Measurements from ENCODE around the gene MUC5B.
"Not testable (repeated sequence)": the region's sequence is repeated elsewhere in the genome, so short reads cannot be mapped to it uniquely, and the experiment has no call there.

Gene MUC5B

DNA sequence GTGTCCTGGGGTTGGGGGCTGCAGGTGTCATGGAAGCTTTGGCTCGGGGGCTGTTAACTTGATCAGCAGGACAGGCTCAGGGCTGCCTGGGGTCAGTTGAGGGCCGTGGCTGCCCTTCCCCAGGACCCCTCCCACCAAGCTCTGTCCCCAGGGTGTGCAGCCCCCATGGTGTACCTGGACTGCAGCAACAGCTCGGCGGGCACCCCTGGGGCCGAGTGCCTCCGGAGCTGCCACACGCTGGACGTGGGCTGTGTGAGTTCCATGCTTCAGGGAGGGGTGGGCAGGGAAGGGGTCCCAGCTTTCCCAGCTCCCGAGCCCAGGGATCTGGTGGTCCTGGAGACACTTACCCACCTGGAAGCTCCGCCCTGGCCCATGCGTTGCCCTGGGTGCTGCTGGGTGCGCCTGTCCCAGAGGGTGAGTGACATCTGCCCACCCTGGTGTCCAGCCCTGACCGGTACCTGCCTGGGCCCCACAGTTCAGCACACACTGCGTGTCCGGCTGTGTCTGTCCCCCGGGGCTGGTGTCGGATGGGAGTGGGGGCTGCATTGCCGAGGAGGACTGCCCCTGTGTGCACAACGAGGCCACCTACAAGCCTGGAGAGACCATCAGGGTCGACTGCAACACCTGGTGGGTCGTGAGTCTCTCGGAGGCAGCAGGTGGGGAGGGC is 11.3 kb downstream of the MUC5B start:
- no peak for DNase-seq

- DNase-seq = no peak
Measured at GRCh38 chr11:1234771-1235305, 12.0 kb downstream of the MUC5B start.

- DNase-seq = no peak
Measured at GRCh38 chr11:1235306-1235900, 12.5 kb downstream of the MUC5B start.

GRCh38 chr11:1235901-1236315 is 13.0 kb downstream of the MUC5B start:
- DNase-seq = no peak

DNA sequence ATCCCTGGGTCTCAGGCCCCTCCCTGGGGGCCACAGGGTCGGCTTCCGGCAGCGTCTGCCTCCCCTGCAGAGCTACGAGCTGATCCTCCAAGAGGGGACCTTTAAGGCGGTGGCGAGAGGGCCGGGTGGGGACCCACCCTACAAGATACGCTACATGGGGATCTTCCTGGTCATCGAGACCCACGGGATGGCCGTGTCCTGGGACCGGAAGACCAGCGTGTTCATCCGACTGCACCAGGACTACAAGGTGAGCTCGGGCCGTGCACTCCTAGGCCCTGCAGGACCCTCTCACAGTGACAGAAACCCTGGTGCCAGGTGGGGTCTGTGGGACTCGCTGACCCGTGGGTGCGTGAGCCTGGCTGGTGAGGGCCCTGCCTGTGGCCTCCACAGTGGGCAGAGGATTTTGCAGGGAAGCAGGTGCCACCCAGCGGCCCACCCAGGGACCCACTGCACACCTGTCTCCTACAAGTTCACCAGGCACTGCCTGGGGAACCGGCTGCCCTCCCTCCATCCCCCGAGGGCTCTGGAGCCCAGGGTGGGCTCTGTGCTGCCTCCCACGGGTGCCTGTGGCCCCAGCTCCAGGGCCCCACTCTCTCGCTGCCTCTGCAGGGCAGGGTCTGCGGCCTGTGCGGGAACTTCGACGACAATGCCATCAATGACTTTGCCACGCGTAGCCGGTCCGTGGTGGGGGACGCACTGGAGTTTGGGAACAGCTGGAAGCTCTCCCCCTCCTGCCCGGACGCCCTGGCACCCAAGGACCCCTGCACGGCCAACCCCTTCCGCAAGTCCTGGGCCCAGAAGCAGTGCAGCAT is 13.7 kb downstream of the MUC5B start:
- no peak for DNase-seq

DNA sequence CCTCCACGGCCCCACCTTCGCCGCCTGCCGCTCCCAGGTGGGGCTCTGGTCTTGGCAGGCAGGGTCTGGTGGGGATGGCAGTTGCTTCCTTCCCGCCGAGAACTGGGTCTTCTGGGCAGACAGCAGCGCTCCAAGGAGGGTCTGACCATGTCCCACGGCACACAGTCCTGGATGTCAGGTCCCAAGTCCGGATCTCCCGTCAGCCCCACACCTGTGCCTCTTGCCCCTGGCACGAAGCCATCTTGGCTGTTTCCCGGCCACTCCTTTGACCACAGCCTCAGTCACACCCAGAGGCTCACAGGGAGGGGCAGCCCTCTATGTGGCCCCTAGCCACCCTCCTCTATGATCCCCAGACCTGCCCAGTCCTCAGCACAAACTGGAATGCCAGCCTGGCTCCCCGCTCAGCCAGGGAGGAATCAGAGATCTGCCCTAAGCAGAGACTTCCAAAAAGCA is 14.3 kb downstream of the MUC5B start:
- DNase-seq = no peak

DNA sequence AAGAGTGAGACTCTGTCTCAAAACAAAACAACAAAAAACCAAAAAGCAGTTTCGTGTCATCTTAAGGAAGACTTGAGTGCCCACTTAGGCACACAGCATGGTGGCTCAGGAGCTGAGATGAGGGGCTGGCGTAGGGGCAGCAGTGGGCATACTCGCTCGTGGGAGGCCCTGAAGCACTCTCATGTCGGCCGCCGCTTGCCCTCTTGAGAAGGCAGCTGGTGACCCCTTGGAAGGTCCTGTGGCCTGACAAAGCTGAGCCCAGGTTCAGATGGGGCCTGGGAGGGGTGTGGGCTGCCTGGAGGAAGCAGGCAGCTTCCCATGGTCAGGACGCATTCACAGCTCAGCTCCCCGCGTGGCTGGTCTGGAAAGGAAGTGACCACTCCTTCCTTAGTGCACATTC is 15.0 kb downstream of the MUC5B start:
- no peak for DNase-seq

DNA sequence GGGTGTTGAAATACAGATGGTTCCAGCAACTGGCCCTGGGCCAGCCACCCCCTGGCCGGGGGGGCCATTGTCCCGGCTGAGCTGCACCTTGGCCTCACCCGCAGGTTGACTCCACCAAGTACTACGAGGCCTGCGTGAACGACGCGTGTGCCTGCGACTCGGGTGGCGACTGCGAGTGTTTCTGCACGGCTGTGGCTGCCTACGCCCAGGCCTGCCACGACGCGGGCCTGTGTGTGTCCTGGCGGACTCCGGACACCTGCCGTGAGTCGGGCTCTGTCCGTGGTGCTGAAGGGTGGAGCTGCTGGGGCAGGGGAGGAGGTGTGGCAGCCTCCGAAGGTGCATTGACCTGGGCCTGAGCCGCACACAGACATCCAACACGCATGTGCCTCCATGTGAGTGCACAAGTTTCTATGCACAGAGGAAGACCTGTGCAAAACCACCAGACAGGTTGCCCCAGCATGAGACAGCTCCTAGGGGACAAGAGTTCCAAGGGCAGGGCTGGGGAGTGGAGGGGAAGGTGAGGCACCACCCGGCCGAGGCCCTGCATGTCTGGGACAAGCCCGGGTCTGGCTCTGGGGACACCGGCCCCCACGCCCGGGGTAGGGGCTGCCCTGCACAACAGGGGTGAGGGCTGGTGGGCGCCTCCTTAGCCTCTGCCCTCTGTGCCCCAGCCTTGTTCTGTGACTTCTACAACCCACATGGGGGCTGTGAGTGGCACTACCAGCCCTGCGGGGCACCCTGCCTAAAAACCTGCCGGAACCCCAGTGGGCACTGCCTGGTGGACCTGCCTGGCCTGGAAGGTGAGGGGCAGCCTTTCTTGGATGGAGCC is 16.1 kb downstream of the MUC5B start:
- DNase-seq = no peak

- no peak for DNase-seq
Measured at GRCh38 chr11:1239596-1240205, 16.8 kb downstream of the MUC5B start.

GRCh38 chr11:1240771-1241170 is 17.9 kb downstream of the MUC5B start:
- DNase-seq = no peak

DNA sequence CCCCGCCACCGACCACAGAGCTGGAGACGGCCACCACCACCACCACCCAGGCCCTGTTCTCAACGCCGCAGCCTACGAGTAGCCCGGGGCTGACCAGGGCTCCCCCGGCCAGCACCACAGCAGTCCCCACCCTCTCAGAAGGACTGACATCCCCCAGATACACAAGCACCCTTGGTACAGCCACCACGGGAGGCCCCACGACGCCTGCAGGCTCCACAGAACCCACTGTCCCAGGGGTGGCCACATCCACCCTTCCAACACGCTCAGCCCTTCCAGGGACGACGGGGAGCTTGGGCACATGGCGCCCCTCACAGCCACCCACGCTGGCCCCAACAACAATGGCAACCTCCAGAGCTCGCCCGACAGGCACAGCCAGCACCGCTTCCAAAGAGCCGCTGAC is 18.8 kb downstream of the MUC5B start:
- DNase-seq = no peak

DNA sequence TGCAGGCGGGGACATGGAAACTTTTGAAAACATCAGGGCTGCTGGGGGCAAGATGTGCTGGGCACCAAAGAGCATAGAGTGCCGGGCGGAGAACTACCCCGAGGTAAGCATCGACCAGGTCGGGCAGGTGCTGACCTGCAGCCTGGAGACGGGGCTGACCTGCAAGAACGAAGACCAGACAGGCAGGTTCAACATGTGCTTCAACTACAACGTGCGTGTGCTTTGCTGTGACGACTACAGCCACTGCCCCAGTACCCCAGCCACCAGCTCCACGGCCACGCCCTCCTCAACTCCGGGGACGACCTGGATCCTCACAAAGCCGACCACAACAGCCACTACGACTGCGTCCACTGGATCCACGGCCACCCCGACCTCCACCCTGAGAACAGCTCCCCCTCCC is 19.4 kb downstream of the MUC5B start:
- DNase-seq = no peak

- not testable (repeated sequence) for DNase-seq
Measured at GRCh38 chr11:1242751-1243150, 19.9 kb downstream of the MUC5B start.

GRCh38 chr11:1243521-1243920 is 20.7 kb downstream of the MUC5B start:
- not testable (repeated sequence) for DNase-seq

GRCh38 chr11:1244557-1244956 is 21.7 kb downstream of the MUC5B start:
- DNase-seq = not testable (repeated sequence)

- not testable (repeated sequence) for DNase-seq
Measured at GRCh38 chr11:1245717-1246116, 22.9 kb downstream of the MUC5B start.

GRCh38 chr11:1246301-1246700 is 23.4 kb downstream of the MUC5B start:
- DNase-seq = not testable (repeated sequence)

DNA sequence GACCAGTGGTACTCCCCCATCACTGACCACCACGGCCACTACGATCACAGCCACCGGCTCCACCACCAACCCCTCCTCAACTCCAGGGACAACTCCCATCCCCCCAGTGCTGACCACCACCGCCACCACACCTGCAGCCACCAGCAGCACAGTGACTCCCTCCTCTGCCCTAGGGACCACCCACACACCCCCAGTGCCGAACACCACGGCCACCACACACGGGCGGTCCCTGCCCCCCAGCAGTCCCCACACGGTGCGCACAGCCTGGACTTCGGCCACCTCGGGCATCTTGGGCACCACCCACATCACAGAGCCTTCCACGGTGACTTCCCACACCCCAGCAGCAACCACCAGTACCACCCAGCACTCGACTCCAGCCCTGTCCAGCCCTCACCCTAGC is 24.2 kb downstream of the MUC5B start:
- not testable (repeated sequence) for DNase-seq

DNA sequence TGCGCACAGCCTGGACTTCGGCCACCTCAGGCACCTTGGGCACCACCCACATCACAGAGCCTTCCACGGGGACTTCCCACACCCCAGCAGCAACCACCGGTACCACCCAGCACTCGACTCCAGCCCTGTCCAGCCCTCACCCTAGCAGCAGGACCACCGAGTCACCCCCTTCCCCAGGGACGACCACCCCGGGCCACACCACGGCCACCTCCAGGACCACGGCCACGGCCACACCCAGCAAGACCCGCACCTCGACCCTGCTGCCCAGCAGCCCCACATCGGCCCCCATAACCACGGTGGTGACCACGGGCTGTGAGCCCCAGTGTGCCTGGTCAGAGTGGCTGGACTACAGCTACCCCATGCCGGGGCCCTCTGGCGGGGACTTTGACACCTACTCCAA is 26.1 kb downstream of the MUC5B start:
- DNase-seq = not testable (repeated sequence)

- DNase-seq = not testable (repeated sequence)
Measured at GRCh38 chr11:1250411-1250810, 27.5 kb downstream of the MUC5B start.

DNA sequence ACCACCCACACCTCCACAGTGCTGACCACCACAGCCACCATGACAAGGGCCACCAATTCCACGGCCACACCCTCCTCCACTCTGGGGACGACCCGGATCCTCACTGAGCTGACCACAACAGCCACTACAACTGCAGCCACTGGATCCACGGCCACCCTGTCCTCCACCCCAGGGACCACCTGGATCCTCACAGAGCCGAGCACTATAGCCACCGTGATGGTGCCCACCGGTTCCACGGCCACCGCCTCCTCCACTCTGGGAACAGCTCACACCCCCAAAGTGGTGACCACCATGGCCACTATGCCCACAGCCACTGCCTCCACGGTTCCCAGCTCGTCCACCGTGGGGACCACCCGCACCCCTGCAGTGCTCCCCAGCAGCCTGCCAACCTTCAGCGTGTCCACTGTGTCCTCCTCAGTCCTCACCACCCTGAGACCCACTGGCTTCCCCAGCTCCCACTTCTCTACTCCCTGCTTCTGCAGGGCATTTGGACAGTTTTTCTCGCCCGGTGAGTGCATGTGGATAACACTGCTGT is 28.4 kb downstream of the MUC5B start:
- no peak for DNase-seq

Data from NCI-H1417 (cell line).